Activated naive CD4-positive, alpha-beta T cell treated with anti-CD3 and anti-CD28 coated beads for 36 hours (primary cell): Measurements from ENCODE around the gene C1QB. TPM values are rescaled to one million over a fixed set of nuclear protein-coding genes. Genes with fewer than 3 reads are reported as not detected.
"Not testable (repeated sequence)": the region's sequence is repeated elsewhere in the genome, so short reads cannot be mapped to it uniquely, and the experiment has no call there.

Source experiments
- CTCF ChIA-PET: fragments of 350-600 bp; sonication (Branson Sonifier 250); formaldehyde crosslinking; loops from one replicate; lab custom pipeline; 2021; ENCODE audit warnings: antibody characterized with exemption; lab: Charles Lee
- DNase-seq: peaks from one replicate; pipeline ENCODE4 v3.0.0-alpha.2; 2020
- H3K27ac Mint-ChIP-seq: one replicate; pipeline ENCODE4 v1.8.0; 2021; ENCODE audit warnings: mild to moderate bottlenecking, mixed read lengths
- H3K27me3 Mint-ChIP-seq: one replicate; pipeline ENCODE4 v1.8.0; 2021; ENCODE audit warnings: low read depth, mixed read lengths
- H3K36me3 Mint-ChIP-seq: one replicate; pipeline ENCODE4 v1.8.0; 2021; ENCODE audit warnings: low read depth, mixed read lengths
- H3K4me1 Mint-ChIP-seq: one replicate; pipeline ENCODE4 v1.8.0; 2021; ENCODE audit warnings: low read depth, mixed read lengths
- H3K4me3 Mint-ChIP-seq: one replicate; pipeline ENCODE4 v1.8.0; 2021; ENCODE audit warnings: mild to moderate bottlenecking, moderate library complexity, mixed read lengths
- H3K9me3 Mint-ChIP-seq: one replicate; pipeline ENCODE4 v1.8.0; 2021; ENCODE audit warnings: mixed read lengths
- intact Hi-C: fragments of 100-400 bp; cut with micrococcal nuclease; formaldehyde crosslinking; loops from one replicate; pipeline ENCODE4 v1.15.1; 2023
- total RNA-seq, 2 experiments: library from RNA; stranded (reverse); gene quantifications; one replicate each; pipeline ENCODE4 v1.2.3, GENCODE V29; 2021

The C1QB gene
- total RNA-seq, 2 experiments from 2014 or later, result not detected

- H3K4me3 Mint-ChIP-seq, DNase-seq, H3K4me1 Mint-ChIP-seq, H3K27ac Mint-ChIP-seq, H3K9me3 Mint-ChIP-seq, intact Hi-C loops, H3K36me3 Mint-ChIP-seq: not testable (repeated sequence)
- CTCF ChIA-PET, result interaction anchor here (0.6 to 2.6 kb wide), 3 partner anchors 27 to 281 kb away, joined by 3 to 11 read pairs (median 5); no protein-coding TSS in a partner anchor
- peaks cover 27% of the 10 kb centered on the region for H3K27me3 Mint-ChIP-seq
Measured at GRCh38 chr1:22676151-22676550, 23.1 kb downstream of the C1QB start.

- H3K9me3 Mint-ChIP-seq, result no peaks in the 10 kb centered on the region
- no peak for DNase-seq
- no peaks in the 10 kb centered on the region for H3K4me1 Mint-ChIP-seq
- no peak overlapping the region for H3K4me3 Mint-ChIP-seq
- CTCF ChIA-PET, result no interaction called here
- no peaks in the 10 kb centered on the region for H3K36me3 Mint-ChIP-seq
- peaks cover 24% of the 10 kb centered on the region for H3K27me3 Mint-ChIP-seq
- H3K27ac Mint-ChIP-seq, result no peak overlapping the region
- intact Hi-C loops, result no loop called here
Measured at GRCh38 chr1:22676916-22677583, 24.0 kb downstream of the C1QB start.

GRCh38 chr1:22677931-22678896 is 25.2 kb downstream of the C1QB start:
- peaks cover 13% of the 10 kb centered on the region for H3K27me3 Mint-ChIP-seq
- intact Hi-C loops, result no loop called here
- no peaks in the 10 kb centered on the region for H3K36me3 Mint-ChIP-seq
- H3K4me3 Mint-ChIP-seq, result no peak overlapping the region
- no peaks in the 10 kb centered on the region for H3K4me1 Mint-ChIP-seq
- CTCF ChIA-PET, result interaction anchor here (0.6 kb wide), 2 partner anchors 262 to 358 kb away, joined by 3 read pairs; no protein-coding TSS in a partner anchor
- no peak for DNase-seq
- H3K9me3 Mint-ChIP-seq, result no peaks in the 10 kb centered on the region
- H3K27ac Mint-ChIP-seq, result no peak overlapping the region

- CTCF ChIA-PET, result no interaction called here
- H3K27me3 Mint-ChIP-seq, result peaks cover 4% of the 10 kb centered on the region
Measured at GRCh38 chr1:22680726-22681125, 27.7 kb downstream of the C1QB start.

GRCh38 chr1:22681556-22682276 is 28.7 kb downstream of the C1QB start:
- CTCF ChIA-PET, result no interaction called here
- H3K4me3 Mint-ChIP-seq, result no peak overlapping the region
- DNase-seq, result no peak
- no peaks in the 10 kb centered on the region for H3K9me3 Mint-ChIP-seq
- H3K27ac Mint-ChIP-seq, result no peak overlapping the region
- no peaks in the 10 kb centered on the region for H3K36me3 Mint-ChIP-seq
- intact Hi-C loops, result no loop called here
- no peaks in the 10 kb centered on the region for H3K4me1 Mint-ChIP-seq
- H3K27me3 Mint-ChIP-seq, result peaks cover 7% of the 10 kb centered on the region

More at GRCh38 chr1:22680726-22681125, 27.7 kb downstream of the C1QB start:
- Mint-ChIP-seq H3K4me3 (no peak overlapping the region), H3K9me3 (no peaks in the 10 kb centered on the region), H3K4me1 (no peaks in the 10 kb centered on the region), H3K36me3 (no peaks in the 10 kb centered on the region), H3K27ac (no peak overlapping the region)
- DNase-seq, result no peak
- intact Hi-C loops, result no loop called here

GRCh38 chr1:22683547-22683946 is 30.5 kb downstream of the C1QB start:
- Mint-ChIP-seq H3K4me3 (no peak overlapping the region), H3K9me3 (no peaks in the 10 kb centered on the region), H3K36me3 (no peaks in the 10 kb centered on the region), H3K27me3 (peaks cover 5% of the 10 kb centered on the region), H3K27ac (no peak overlapping the region), H3K4me1 (no peaks in the 10 kb centered on the region)
- DNase-seq, result no peak
- intact Hi-C loops, result no loop called here
- CTCF ChIA-PET, result no interaction called here

GRCh38 chr1:22685591-22686059 is 32.6 kb downstream of the C1QB start:
- H3K4me1 Mint-ChIP-seq, result no peaks in the 10 kb centered on the region
- H3K27me3 Mint-ChIP-seq, result peaks cover 5% of the 10 kb centered on the region
- H3K4me3 Mint-ChIP-seq, result no peak overlapping the region
- H3K27ac Mint-ChIP-seq, result no peak overlapping the region
- DNase-seq, result no peak
- intact Hi-C loops, result no loop called here
- no peaks in the 10 kb centered on the region for H3K9me3 Mint-ChIP-seq
- no peaks in the 10 kb centered on the region for H3K36me3 Mint-ChIP-seq
- CTCF ChIA-PET, result no interaction called here

- no peaks in the 10 kb centered on the region for H3K4me1 Mint-ChIP-seq
- no peak for DNase-seq
- H3K27me3 Mint-ChIP-seq, result peaks cover 5% of the 10 kb centered on the region
- H3K36me3 Mint-ChIP-seq, result no peaks in the 10 kb centered on the region
- CTCF ChIA-PET, result no interaction called here
- H3K4me3 Mint-ChIP-seq, result no peak overlapping the region
- intact Hi-C loops, result no loop called here
- H3K27ac Mint-ChIP-seq, result no peak overlapping the region
- H3K9me3 Mint-ChIP-seq, result no peaks in the 10 kb centered on the region
Measured at GRCh38 chr1:22687191-22687590, 34.2 kb downstream of the C1QB start.

- no peak overlapping the region for H3K4me3 Mint-ChIP-seq
- DNase-seq, result no peak
- intact Hi-C loops, result no loop called here
- H3K27me3 Mint-ChIP-seq, result peaks cover 5% of the 10 kb centered on the region
- no peaks in the 10 kb centered on the region for H3K36me3 Mint-ChIP-seq
- no peaks in the 10 kb centered on the region for H3K4me1 Mint-ChIP-seq
- CTCF ChIA-PET, result no interaction called here
- H3K27ac Mint-ChIP-seq, result no peak overlapping the region
- no peaks in the 10 kb centered on the region for H3K9me3 Mint-ChIP-seq
Measured at GRCh38 chr1:22688466-22688865, 35.4 kb downstream of the C1QB start.

GRCh38 chr1:22689505-22689904 is 36.5 kb downstream of the C1QB start:
- Mint-ChIP-seq H3K4me1 (no peaks in the 10 kb centered on the region), H3K27ac (no peak overlapping the region), H3K36me3 (no peaks in the 10 kb centered on the region), H3K4me3 (no peak overlapping the region), H3K9me3 (no peaks in the 10 kb centered on the region), H3K27me3 (peaks cover 5% of the 10 kb centered on the region)
- no peak for DNase-seq
- CTCF ChIA-PET, result interaction anchor here (0.7 kb wide), 1 partner anchor 471 kb away, joined by 4 read pairs; no protein-coding TSS in a partner anchor
- intact Hi-C loops, result no loop called here

- H3K9me3 Mint-ChIP-seq, result no peaks in the 10 kb centered on the region
- no peak overlapping the region for H3K27ac Mint-ChIP-seq
- no peaks in the 10 kb centered on the region for H3K36me3 Mint-ChIP-seq
- H3K27me3 Mint-ChIP-seq, result peaks cover under 1% of the 10 kb centered on the region
- no peak overlapping the region for H3K4me3 Mint-ChIP-seq
- CTCF ChIA-PET, result no interaction called here
- no peak for DNase-seq
- no peaks in the 10 kb centered on the region for H3K4me1 Mint-ChIP-seq
- intact Hi-C loops, result no loop called here
Measured at GRCh38 chr1:22691031-22691753, 38.2 kb downstream of the C1QB start.
